ENCODE data around the gene LETM1. TPM values are rescaled to one million over a fixed set of nuclear protein-coding genes. Genes with fewer than 3 reads are reported as not detected.

LETM1 gene
- total and polyA plus RNA-seq, 2 of the 13 experiments (the other 11 are each of a cell fraction or from before 2014, with no cell fraction given), result 9.7 to 41.6 TPM

DNA sequence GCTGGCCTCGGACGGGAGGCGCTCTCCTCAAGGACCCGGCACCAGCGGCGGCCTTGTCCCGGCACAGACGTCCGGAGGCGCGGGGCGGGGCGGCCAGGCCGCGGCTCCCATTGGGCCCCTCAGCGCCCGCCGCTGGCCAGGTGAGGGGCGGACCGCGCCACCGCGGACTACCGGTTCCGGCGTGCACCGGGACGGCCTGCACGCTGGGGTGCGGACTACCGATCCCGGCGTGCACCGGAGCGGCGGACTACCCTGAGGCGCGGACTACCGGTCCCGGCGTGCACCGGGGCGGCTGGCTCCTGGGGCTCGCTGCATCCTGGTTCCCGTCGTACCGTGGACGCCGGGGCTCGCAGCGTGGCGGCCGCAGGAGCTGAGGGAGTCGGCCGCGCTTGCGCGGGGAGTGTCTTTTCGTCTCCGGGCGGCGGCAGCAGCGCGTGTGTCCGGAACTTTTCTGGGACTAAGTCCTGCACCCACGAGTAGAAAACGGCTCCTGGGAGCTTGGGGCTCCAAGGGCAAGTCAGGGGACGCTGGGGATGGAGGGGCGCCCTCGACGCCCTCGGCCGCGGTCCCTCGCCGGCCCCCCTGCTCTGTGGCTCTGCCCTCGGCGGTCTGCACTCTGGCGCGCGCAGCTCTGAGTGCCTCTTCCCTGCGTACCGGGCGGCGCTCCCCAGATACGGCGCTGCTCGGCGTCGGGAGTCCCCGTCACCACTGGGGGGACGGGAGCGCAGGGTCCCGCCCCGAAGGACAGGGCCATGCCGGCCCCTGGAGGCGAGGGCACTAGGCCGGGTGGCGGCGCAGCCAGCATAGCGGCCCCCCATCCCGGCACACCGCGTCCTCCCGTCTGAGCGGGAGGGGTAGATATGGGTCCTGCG, at the start of gene LETM1 (continued):
- TF ChIP-seq, protein P1, sequence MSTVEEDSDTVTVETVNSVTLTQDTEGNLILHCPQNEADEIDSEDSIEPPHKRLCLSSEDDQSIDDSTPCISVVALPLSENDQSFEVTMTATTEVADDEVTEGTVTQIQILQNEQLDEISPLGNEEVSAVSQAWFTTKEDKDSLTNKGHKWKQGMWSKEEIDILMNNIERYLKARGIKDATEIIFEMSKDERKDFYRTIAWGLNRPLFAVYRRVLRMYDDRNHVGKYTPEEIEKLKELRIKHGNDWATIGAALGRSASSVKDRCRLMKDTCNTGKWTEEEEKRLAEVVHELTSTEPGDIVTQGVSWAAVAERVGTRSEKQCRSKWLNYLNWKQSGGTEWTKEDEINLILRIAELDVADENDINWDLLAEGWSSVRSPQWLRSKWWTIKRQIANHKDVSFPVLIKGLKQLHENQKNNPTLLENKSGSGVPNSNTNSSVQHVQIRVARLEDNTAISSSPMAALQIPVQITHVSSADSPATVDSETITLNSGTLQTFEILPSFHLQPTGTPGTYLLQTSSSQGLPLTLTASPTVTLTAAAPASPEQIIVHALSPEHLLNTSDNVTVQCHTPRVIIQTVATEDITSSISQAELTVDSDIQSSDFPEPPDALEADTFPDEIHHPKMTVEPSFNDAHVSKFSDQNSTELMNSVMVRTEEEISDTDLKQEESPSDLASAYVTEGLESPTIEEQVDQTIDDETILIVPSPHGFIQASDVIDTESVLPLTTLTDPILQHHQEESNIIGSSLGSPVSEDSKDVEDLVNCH (CRISPR knock-in tag; IDR thresholded peaks at IDR 0.05), result no peak
- TF ChIP-seq, protein P2, sequence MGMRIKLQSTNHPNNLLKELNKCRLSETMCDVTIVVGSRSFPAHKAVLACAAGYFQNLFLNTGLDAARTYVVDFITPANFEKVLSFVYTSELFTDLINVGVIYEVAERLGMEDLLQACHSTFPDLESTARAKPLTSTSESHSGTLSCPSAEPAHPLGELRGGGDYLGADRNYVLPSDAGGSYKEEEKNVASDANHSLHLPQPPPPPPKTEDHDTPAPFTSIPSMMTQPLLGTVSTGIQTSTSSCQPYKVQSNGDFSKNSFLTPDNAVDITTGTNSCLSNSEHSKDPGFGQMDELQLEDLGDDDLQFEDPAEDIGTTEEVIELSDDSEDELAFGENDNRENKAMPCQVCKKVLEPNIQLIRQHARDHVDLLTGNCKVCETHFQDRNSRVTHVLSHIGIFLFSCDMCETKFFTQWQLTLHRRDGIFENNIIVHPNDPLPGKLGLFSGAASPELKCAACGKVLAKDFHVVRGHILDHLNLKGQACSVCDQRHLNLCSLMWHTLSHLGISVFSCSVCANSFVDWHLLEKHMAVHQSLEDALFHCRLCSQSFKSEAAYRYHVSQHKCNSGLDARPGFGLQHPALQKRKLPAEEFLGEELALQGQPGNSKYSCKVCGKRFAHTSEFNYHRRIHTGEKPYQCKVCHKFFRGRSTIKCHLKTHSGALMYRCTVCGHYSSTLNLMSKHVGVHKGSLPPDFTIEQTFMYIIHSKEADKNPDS (CRISPR knock-in tag; IDR thresholded peaks at IDR 0.05), result no peak
- peak; percentile 34; the same call in 1 of the 2 replicates for TF ChIP-seq MEF2D (CRISPR knock-in tag; IDR thresholded peaks at IDR 0.05)
- peak; percentile 85; the same call in 1 of the 2 replicates for TF ChIP-seq ZNF556 (CRISPR knock-in tag; IDR thresholded peaks at IDR 0.05; ENCODE audit: borderline replicate concordance)
- TF ChIP-seq TEAD3 (CRISPR knock-in tag; optimal IDR thresholded peaks at IDR 0.05; ENCODE audit: borderline replicate concordance), result peak; percentile 78
- no peak for TF ChIP-seq ZNF7 (CRISPR knock-in tag; IDR thresholded peaks at IDR 0.05)
- TF ChIP-seq MXI1 (IDR thresholded peaks at IDR 0.05; ENCODE audit: borderline replicate concordance, low read depth, low read length), result peak; percentile 89; the same call in 1 of the 3 replicates
- no peak for TF ChIP-seq ZNF557 (CRISPR knock-in tag; IDR thresholded peaks at IDR 0.05)
- TF ChIP-seq EZH2 (conservative IDR thresholded peaks at IDR 0.05; ENCODE audit: low read depth, low read length), result no peak
- 0 out of 2 replicates have a peak, but pooled peaks have one; percentile 20 for TF ChIP-seq RFXAP (CRISPR knock-in tag; IDR thresholded peaks at IDR 0.05; ENCODE audit: borderline replicate concordance)
- no peak; the same call in none of the 2 replicates for TF ChIP-seq ESRRA (CRISPR knock-in tag; IDR thresholded peaks at IDR 0.05; ENCODE audit: low read depth)
- peak; percentile 39; the same call in 1 of the 2 replicates for TF ChIP-seq ZNF546 (CRISPR knock-in tag; conservative IDR thresholded peaks at IDR 0.05)
- peak; percentile 76; the same call in 1 of the 2 replicates for TF ChIP-seq TMF1 (CRISPR knock-in tag; IDR thresholded peaks at IDR 0.05; ENCODE audit: low read depth)
- TF ChIP-seq, protein P3, sequence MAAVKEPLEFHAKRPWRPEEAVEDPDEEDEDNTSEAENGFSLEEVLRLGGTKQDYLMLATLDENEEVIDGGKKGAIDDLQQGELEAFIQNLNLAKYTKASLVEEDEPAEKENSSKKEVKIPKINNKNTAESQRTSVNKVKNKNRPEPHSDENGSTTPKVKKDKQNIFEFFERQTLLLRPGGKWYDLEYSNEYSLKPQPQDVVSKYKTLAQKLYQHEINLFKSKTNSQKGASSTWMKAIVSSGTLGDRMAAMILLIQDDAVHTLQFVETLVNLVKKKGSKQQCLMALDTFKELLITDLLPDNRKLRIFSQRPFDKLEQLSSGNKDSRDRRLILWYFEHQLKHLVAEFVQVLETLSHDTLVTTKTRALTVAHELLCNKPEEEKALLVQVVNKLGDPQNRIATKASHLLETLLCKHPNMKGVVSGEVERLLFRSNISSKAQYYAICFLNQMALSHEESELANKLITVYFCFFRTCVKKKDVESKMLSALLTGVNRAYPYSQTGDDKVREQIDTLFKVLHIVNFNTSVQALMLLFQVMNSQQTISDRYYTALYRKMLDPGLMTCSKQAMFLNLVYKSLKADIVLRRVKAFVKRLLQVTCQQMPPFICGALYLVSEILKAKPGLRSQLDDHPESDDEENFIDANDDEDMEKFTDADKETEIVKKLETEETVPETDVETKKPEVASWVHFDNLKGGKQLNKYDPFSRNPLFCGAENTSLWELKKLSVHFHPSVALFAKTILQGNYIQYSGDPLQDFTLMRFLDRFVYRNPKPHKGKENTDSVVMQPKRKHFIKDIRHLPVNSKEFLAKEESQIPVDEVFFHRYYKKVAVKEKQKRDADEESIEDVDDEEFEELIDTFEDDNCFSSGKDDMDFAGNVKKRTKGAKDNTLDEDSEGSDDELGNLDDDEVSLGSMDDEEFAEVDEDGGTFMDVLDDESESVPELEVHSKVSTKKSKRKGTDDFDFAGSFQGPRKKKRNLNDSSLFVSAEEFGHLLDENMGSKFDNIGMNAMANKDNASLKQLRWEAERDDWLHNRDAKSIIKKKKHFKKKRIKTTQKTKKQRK (IDR thresholded peaks at IDR 0.05; ENCODE audit: low read length), result no peak
- TF ChIP-seq, protein P4, sequence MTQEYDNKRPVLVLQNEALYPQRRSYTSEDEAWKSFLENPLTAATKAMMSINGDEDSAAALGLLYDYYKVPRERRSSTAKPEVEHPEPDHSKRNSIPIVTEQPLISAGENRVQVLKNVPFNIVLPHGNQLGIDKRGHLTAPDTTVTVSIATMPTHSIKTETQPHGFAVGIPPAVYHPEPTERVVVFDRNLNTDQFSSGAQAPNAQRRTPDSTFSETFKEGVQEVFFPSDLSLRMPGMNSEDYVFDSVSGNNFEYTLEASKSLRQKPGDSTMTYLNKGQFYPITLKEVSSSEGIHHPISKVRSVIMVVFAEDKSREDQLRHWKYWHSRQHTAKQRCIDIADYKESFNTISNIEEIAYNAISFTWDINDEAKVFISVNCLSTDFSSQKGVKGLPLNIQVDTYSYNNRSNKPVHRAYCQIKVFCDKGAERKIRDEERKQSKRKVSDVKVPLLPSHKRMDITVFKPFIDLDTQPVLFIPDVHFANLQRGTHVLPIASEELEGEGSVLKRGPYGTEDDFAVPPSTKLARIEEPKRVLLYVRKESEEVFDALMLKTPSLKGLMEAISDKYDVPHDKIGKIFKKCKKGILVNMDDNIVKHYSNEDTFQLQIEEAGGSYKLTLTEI (CRISPR knock-in tag; conservative IDR thresholded peaks at IDR 0.05), result no peak
